Stomach (tissue), 4 donors: ENCODE measurements around the gene CCM2L.

Source experiments
- POLR2A ChIP-seq, 4 donors: fragments of 450-650 bp; IDR thresholded peaks; one replicate each; pipeline ENCODE4 v1.6.1; 2016; ENCODE audit warnings: antibody characterized with exemption in 4 of 4, control low read depth in 2 of 4, mild to moderate bottlenecking in 1 of 4, moderate library complexity in 1 of 4
- TF ChIP-seq, protein P1 (sequence below), 7 experiments: fragments of 450-650 bp in 4 of 7; fragments of 200-600 bp in 3 of 7; sonication (generic) in 3 of 7; IDR thresholded peaks; one replicate each; pipeline ENCODE4 v1.5.1; 2016 to 2019; ENCODE audit warnings: antibody characterized with exemption in 7 of 7, control low read depth in 2 of 7, mild to moderate bottlenecking in 1 of 7

DNA sequence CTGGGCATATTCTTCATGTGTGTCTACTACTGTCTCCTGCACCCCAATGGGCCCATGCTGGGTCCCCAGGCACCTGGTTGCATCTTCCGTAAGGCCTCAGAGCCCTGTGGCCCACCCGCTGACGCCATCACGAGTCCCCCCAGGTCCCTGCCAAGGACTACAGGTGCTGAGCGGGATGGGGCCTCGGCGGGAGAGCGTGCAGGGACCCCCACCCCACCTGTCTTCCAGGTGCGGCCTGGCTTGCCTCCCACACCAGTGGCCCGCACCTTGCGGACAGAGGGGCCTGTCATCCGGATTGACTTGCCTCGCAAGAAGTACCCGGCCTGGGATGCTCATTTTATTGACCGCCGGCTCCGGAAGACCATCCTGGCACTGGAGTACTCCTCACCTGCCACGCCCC lies 13.2 kb upstream of the CCM2L start:
- TF ChIP-seq POLR2A (IDR thresholded peaks at IDR 0.05), result no peak
- TF ChIP-seq, protein P1, sequence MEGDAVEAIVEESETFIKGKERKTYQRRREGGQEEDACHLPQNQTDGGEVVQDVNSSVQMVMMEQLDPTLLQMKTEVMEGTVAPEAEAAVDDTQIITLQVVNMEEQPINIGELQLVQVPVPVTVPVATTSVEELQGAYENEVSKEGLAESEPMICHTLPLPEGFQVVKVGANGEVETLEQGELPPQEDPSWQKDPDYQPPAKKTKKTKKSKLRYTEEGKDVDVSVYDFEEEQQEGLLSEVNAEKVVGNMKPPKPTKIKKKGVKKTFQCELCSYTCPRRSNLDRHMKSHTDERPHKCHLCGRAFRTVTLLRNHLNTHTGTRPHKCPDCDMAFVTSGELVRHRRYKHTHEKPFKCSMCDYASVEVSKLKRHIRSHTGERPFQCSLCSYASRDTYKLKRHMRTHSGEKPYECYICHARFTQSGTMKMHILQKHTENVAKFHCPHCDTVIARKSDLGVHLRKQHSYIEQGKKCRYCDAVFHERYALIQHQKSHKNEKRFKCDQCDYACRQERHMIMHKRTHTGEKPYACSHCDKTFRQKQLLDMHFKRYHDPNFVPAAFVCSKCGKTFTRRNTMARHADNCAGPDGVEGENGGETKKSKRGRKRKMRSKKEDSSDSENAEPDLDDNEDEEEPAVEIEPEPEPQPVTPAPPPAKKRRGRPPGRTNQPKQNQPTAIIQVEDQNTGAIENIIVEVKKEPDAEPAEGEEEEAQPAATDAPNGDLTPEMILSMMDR (IDR thresholded peaks at IDR 0.05), result no peak
